ENCODE data around the gene GLG1. TPM values are rescaled to one million over a fixed set of nuclear protein-coding genes. Genes with fewer than 3 reads are reported as not detected.
"Not testable (repeated sequence)": the region's sequence is repeated elsewhere in the genome, so short reads cannot be mapped to it uniquely, and the experiment has no call there.

Gene GLG1
- total RNA-seq, 1 donor from 2014 or later, result 108 TPM

DNA sequence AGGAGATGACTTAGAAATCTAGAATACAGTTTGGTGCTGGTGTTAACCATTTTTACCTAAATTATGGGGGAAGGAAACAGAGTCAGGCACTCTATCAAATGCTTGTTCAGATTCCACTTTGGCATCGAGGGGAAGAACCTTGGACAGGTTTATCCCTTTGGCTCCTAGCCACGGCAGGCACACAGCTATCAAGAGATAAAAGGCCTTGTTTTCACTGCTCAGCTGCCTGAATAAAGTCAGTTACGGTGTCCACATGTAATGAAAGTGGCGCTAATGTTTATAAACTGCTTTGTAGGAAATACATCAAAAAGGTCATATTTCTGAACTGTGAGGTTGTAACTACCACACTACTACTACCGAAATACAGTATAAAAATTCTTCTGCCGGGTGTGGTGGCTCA is 66.3 kb downstream of the GLG1 start:
- H3K27me3 ChIP-seq (ENCODE audit: control insufficient read depth, insufficient read depth, low read length); DNase-seq (ENCODE audit: low read depth); H3K4me3 ChIP-seq (ENCODE audit: low read depth, low read length); H3K36me3 ChIP-seq (ENCODE audit: control insufficient read depth, insufficient read depth, low read length): not testable (repeated sequence)

DNA sequence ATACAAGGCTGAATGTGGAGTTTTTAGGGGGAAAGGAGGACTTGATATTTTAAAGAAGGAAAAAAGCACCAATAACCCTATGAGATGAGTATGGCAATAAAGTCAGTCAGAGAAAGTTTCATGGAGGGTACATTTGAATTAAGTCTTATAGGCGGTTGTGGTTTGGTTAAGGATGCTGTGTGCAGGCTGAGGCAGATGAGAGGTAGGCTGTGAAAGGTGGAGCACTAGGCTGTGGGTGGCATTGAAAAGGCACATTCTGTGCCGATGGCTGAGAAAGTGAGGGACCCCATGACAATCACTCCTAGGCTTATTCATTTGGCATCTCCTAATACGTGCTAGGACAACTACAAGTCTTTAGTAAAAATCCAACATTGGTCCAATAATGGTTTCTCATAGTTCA is 68.1 kb downstream of the GLG1 start:
- H3K4me3 ChIP-seq (ENCODE audit: low read depth, low read length); DNase-seq (ENCODE audit: low read depth); H3K36me3 ChIP-seq (ENCODE audit: control insufficient read depth, insufficient read depth, low read length); H3K27me3 ChIP-seq (ENCODE audit: control insufficient read depth, insufficient read depth, low read length): not testable (repeated sequence)

DNA sequence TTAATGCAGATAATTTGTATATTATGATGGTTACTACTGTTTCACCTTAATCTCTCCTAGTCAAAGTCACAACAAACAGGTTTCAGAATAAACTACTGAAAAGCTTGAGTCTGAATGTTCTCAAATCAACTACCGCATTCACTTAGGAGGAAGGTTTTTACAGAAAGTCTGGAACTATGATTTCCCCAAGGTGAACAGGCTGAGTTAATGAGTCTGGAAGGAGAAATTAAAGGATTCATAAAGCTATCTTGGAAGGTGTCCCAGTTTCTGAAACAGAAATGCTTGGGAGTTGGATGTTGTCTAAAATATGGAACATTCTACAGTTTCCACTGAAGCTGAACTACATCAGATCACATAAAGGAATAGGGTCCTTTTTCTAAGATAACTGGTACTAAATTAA is 69.2 kb downstream of the GLG1 start:
- not testable (repeated sequence) for H3K4me3 ChIP-seq (ENCODE audit: low read depth, low read length); H3K27me3 ChIP-seq (ENCODE audit: control insufficient read depth, insufficient read depth, low read length); H3K36me3 ChIP-seq (ENCODE audit: control insufficient read depth, insufficient read depth, low read length); DNase-seq (ENCODE audit: low read depth)

DNA sequence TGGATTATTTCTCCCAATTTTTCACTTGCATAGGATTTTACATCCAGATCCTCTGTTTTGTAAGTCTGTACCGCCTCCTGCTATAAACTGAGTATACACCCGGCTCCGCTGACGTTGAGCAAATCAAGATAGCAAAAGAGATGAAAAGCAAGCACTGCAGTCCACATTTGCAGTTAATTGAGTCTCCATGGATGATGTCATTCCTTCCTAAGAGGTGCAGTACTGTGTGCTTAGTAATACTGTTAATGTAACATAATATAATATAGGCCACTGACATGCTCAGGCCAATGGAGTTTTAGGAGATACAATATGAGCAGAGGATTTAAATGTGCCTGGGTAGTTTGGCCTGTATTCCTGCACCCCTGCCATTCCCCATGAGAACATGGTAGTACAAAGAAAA is 72.3 kb downstream of the GLG1 start:
- DNase-seq (ENCODE audit: low read depth), result not testable (repeated sequence)

GRCh38 chr16:74524926-74525325 is 82.0 kb downstream of the GLG1 start:
- Histone ChIP-seq H3K36me3 (ENCODE audit: control insufficient read depth, insufficient read depth, low read length) (peaks cover 1% of the 10 kb centered on the region), H3K4me3 (ENCODE audit: low read depth, low read length) (no peak overlapping the region), H3K27me3 (ENCODE audit: control insufficient read depth, insufficient read depth, low read length) (no peaks in the 10 kb centered on the region)
- no peak for TF ChIP-seq CTCF (IDR thresholded peaks at IDR 0.05; ENCODE audit: insufficient read depth, low read length, poor library complexity, severe bottlenecking)
- DNase-seq (ENCODE audit: low read depth), result no peak

More for the DNA sequence above, 72.3 kb downstream of the GLG1 start:
- not testable (repeated sequence) for H3K36me3 ChIP-seq (ENCODE audit: control insufficient read depth, insufficient read depth, low read length); H3K4me3 ChIP-seq (ENCODE audit: low read depth, low read length); H3K27me3 ChIP-seq (ENCODE audit: control insufficient read depth, insufficient read depth, low read length)

DNA sequence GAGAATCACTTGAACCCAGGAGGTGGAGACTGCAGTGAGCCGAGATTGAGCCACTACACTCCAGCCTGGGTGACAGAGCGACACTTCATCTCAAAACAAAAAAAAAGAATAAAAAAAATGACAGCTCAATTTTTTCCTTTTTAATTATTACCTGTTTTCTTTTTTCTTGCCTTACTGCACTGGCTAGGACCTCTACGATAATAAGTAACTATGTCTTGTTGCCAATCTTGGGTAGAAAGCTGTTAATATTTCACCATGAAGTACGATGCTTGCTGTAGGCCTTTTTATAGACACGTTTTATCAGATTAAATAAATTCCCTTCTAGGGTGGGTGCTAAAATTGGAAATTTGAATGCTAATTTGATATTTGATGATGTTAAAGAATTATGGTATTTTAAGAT is 82.8 kb downstream of the GLG1 start:
- TF ChIP-seq CTCF (IDR thresholded peaks at IDR 0.05; ENCODE audit: insufficient read depth, low read length, poor library complexity, severe bottlenecking), result no peak
- Histone ChIP-seq H3K27me3 (ENCODE audit: control insufficient read depth, insufficient read depth, low read length) (no peaks in the 10 kb centered on the region), H3K4me3 (ENCODE audit: low read depth, low read length) (no peak overlapping the region), H3K36me3 (ENCODE audit: control insufficient read depth, insufficient read depth, low read length) (peaks cover 1% of the 10 kb centered on the region)
- DNase-seq (ENCODE audit: low read depth), result no peak

GRCh38 chr16:74523706-74524105 is 83.2 kb downstream of the GLG1 start:
- DNase-seq (ENCODE audit: low read depth), result not testable (repeated sequence)

GRCh38 chr16:74522160-74522559 is 84.8 kb downstream of the GLG1 start:
- TF ChIP-seq CTCF (IDR thresholded peaks at IDR 0.05; ENCODE audit: insufficient read depth, low read length, poor library complexity, severe bottlenecking), result no peak
- peaks cover 1% of the 10 kb centered on the region for H3K36me3 ChIP-seq (ENCODE audit: control insufficient read depth, insufficient read depth, low read length)
- no peak for DNase-seq (ENCODE audit: low read depth)
- H3K27me3 ChIP-seq (ENCODE audit: control insufficient read depth, insufficient read depth, low read length), result no peaks in the 10 kb centered on the region
- H3K4me3 ChIP-seq (ENCODE audit: low read depth, low read length), result no peak overlapping the region

More at GRCh38 chr16:74523706-74524105, 83.2 kb downstream of the GLG1 start:
- H3K36me3 ChIP-seq (ENCODE audit: control insufficient read depth, insufficient read depth, low read length); H3K27me3 ChIP-seq (ENCODE audit: control insufficient read depth, insufficient read depth, low read length); H3K4me3 ChIP-seq (ENCODE audit: low read depth, low read length): not testable (repeated sequence)

DNA sequence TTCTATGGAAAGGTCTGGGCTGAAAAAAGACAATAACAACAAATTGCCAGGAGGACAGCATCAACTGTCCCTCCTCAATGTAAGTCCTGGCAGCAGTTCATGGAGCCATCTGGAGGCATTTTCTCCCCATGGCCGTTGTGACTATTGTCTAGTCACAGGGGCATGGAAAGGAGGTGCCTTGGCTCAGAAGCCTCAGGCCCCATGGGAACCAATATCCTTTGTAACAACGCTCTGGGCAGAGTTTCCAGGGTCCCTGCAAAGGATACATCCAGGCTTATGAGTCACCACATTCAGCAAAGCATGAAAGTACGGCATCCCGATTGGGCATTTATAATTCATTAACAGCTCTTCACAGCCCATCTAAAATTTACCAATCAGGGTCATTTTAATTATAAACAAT is 85.2 kb downstream of the GLG1 start:
- DNase-seq (ENCODE audit: low read depth), result peak; percentile 31
- no peak for TF ChIP-seq CTCF (IDR thresholded peaks at IDR 0.05; ENCODE audit: insufficient read depth, low read length, poor library complexity, severe bottlenecking)
- no peak overlapping the region for H3K4me3 ChIP-seq (ENCODE audit: low read depth, low read length)
- no peaks in the 10 kb centered on the region for H3K27me3 ChIP-seq (ENCODE audit: control insufficient read depth, insufficient read depth, low read length)
- H3K36me3 ChIP-seq (ENCODE audit: control insufficient read depth, insufficient read depth, low read length), result peaks cover 1% of the 10 kb centered on the region

DNA sequence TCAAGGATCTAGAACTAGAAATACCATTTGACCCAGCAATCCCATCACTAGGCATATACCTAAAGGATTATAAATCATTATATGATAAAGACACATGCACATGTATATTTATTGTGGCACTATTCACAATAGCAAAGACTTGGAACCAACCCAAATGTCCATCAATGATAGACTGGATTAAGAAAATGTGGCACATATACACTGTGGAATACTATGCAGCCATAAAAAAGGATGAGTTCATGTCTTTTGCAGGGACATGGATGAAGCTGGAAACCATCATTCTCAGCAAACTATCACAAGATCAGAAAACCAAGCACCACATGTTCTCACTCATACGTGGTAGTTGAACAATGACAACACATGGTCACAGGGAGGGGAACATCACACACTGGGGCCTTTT is 88.0 kb downstream of the GLG1 start:
- DNase-seq (ENCODE audit: low read depth); H3K36me3 ChIP-seq (ENCODE audit: control insufficient read depth, insufficient read depth, low read length); H3K27me3 ChIP-seq (ENCODE audit: control insufficient read depth, insufficient read depth, low read length); H3K4me3 ChIP-seq (ENCODE audit: low read depth, low read length): not testable (repeated sequence)
